Liver (tissue), 9 donors: ENCODE measurements around the gene BCL2. TPM values are rescaled to one million over a fixed set of nuclear protein-coding genes. Genes with fewer than 3 reads are reported as not detected.

Source experiments
- DNase-seq: peaks from one replicate; pipeline ENCODE4 v3.0.0-alpha.2; 2017; ENCODE audit warnings: low spot score
- H3K27ac ChIP-seq, 2 donors: one replicate each; pipeline ENCODE4 v1.7.0; 2013; ENCODE audit warnings: inconsistent platforms in 2 of 2, low read length in 2 of 2, control low read depth in 1 of 2, low read depth in 1 of 2, mild to moderate bottlenecking in 1 of 2
- H3K27me3 ChIP-seq, 4 donors: one replicate each; pipeline versions ENCODE4 v1.6.1 to v1.7.0; 2013; ENCODE audit warnings: low read length in 3 of 4, inconsistent platforms in 1 of 4, mild to moderate bottlenecking in 1 of 4, moderate library complexity in 1 of 4; ENCODE audit not compliant: control insufficient read depth in 4 of 4, insufficient read depth in 4 of 4
- H3K36me3 ChIP-seq, 4 donors: one replicate each; pipeline versions ENCODE4 v1.6.1 to v1.7.0; 2013; ENCODE audit warnings: low read length in 3 of 4, mild to moderate bottlenecking in 3 of 4, low read depth in 1 of 4, moderate library complexity in 1 of 4; ENCODE audit not compliant: control insufficient read depth in 4 of 4, insufficient read depth in 3 of 4
- H3K4me1 ChIP-seq, 4 donors: one replicate each; pipeline versions ENCODE4 v1.6.1 to v1.7.0; 2013; ENCODE audit warnings: low read length in 3 of 4, mild to moderate bottlenecking in 3 of 4, moderate library complexity in 1 of 4; ENCODE audit not compliant: control insufficient read depth in 4 of 4, insufficient read depth in 4 of 4
- H3K4me3 ChIP-seq, 3 donors: one replicate each; pipeline versions ENCODE4 v1.6.1 to v1.7.0; 2013; ENCODE audit warnings: low read length in 3 of 3, control low read depth in 1 of 3, low read depth in 1 of 3, mild to moderate bottlenecking in 1 of 3
- H3K9ac ChIP-seq, 2 donors: one replicate each; pipeline ENCODE4 v1.7.0; 2013; ENCODE audit warnings: low read length in 2 of 2, mild to moderate bottlenecking in 2 of 2, moderate library complexity in 2 of 2, control low read depth in 1 of 2, low read depth in 1 of 2
- H3K9me3 ChIP-seq, 4 donors: one replicate each; pipeline versions ENCODE4 v1.6.1 to v1.7.0; 2013; ENCODE audit warnings: low read length in 3 of 4; ENCODE audit not compliant: control insufficient read depth in 4 of 4
- ATF3 ChIP-seq: IDR thresholded peaks from 2 replicates; pipeline ENCODE4 v1.6.1; 2016; ENCODE audit warnings: antibody characterized with exemption
- CTCF ChIP-seq: fragments of 150-350 bp; IDR thresholded peaks from 2 replicates; pipeline ENCODE4 v1.5.1; 2017; ENCODE audit warnings: improper control_type of control experiment, low read depth, low read length; ENCODE audit not compliant: missing input control
- EGR1 ChIP-seq, 2 donors: IDR thresholded peaks; 2 replicates each; pipeline ENCODE4 v1.6.1; 2016 to 2018; ENCODE audit warnings: antibody characterized with exemption in 2 of 2, low read depth in 2 of 2
- FOXA1 ChIP-seq: IDR thresholded peaks from 2 replicates; pipeline ENCODE4 v1.6.1; 2016; ENCODE audit warnings: antibody characterized with exemption
- FOXA2 ChIP-seq: IDR thresholded peaks from 2 replicates; pipeline ENCODE4 v1.6.1; 2016; ENCODE audit warnings: antibody characterized with exemption
- GABPA ChIP-seq, 2 donors: IDR thresholded peaks in 1 of 2; conservative IDR thresholded peaks in 1 of 2; 2 replicates each; pipeline ENCODE4 v1.6.1; 2016; ENCODE audit warnings: antibody characterized with exemption in 2 of 2, mild to moderate bottlenecking in 1 of 2, moderate library complexity in 1 of 2
- HNF4A ChIP-seq, 2 donors: conservative IDR thresholded peaks; 2 replicates each; pipeline ENCODE4 v1.6.1; 2016; ENCODE audit warnings: antibody characterized with exemption in 2 of 2, mild to moderate bottlenecking in 2 of 2
- HNF4G ChIP-seq: IDR thresholded peaks from 2 replicates; pipeline ENCODE4 v1.6.1; 2016; ENCODE audit warnings: antibody characterized with exemption
- JUND ChIP-seq, 2 donors: IDR thresholded peaks; 2 replicates each; pipeline ENCODE4 v1.6.1; 2016; ENCODE audit warnings: antibody characterized with exemption in 2 of 2
- MAX ChIP-seq: IDR thresholded peaks from 2 replicates; pipeline ENCODE4 v1.6.1; 2016; ENCODE audit warnings: antibody characterized with exemption
- NR2F2 ChIP-seq: IDR thresholded peaks from 2 replicates; pipeline ENCODE4 v1.6.1; 2016; ENCODE audit warnings: antibody characterized with exemption
- RAD21 ChIP-seq, 2 donors: IDR thresholded peaks; 2 replicates each; pipeline ENCODE4 v1.6.1; 2016; ENCODE audit warnings: antibody characterized with exemption in 2 of 2, mild to moderate bottlenecking in 2 of 2
- REST ChIP-seq: IDR thresholded peaks from 2 replicates; pipeline ENCODE4 v1.6.1; 2016; ENCODE audit warnings: antibody characterized with exemption, mild to moderate bottlenecking
- RXRA ChIP-seq, 2 donors: IDR thresholded peaks; 2 replicates each; pipeline ENCODE4 v1.6.1; 2017 to 2018; ENCODE audit warnings: antibody characterized with exemption in 2 of 2, mild to moderate bottlenecking in 1 of 2
- SP1 ChIP-seq: IDR thresholded peaks from 2 replicates; pipeline ENCODE4 v1.6.1; 2018; ENCODE audit warnings: antibody characterized with exemption, mild to moderate bottlenecking
- YY1 ChIP-seq: IDR thresholded peaks from 2 replicates; pipeline ENCODE4 v1.6.1; 2016; ENCODE audit warnings: antibody characterized with exemption, mild to moderate bottlenecking
- ZBTB33 ChIP-seq: IDR thresholded peaks from 2 replicates; pipeline ENCODE4 v1.6.1; 2016; ENCODE audit warnings: antibody characterized with exemption
- WGBS: extraction: QIAGEN DNeasy Blood & Tissue Kit; methylation state at CpG from one replicate; pipeline ENCODE4 v1.1.7; 2013; 5-methylcytosine and 5-hydroxymethylcytosine counted together
- polyA plus RNA-seq, 2 donors: library from polyadenylated mRNA; stranded (reverse) in 1 of 2; unstranded in 1 of 2; fragments of 200-250 nt in 1 of 2; fragments of >200 nt in 1 of 2; fragmentation: Nextera tagmentation in 1 of 2; extraction: Ambion mirVana in 1 of 2; gene quantifications; one replicate each; pipeline versions ENCODE4 v1.2.1 to v1.2.3, GENCODE V29; 2013 to 2015
- total RNA-seq, 2 donors: library from RNA; depleted of rRNA; stranded (reverse); fragments of >200 nt; gene quantifications; one replicate each; pipeline ENCODE4 v1.2.3, GENCODE V29; 2014
- donor health status: healthy.
- donor health status: healthy.
- donor health status: healthy.
- donor health status: healthy.
- donor health status: healthy.

BCL2 gene
- total and polyA plus RNA-seq, 4 donors, result 0.40 to 3.9 (median 1.4) TPM

- WGBS, result 90% methylated on average over 6 of the region's 6 CpGs
- no peak overlapping the region for H3K4me3 ChIP-seq
- no peak for TF ChIP-seq GABPA (IDR thresholded peaks at IDR 0.05 in 1 of 2, conservative IDR thresholded peaks at IDR 0.05 in 1 of 2)
- TF ChIP-seq FOXA1, result no peak
- TF ChIP-seq MAX, result no peak
- no peak for TF ChIP-seq FOXA2
- no peak for TF ChIP-seq SP1
- no peak overlapping the region for H3K9ac ChIP-seq
- no peaks in the 10 kb centered on the region for H3K27me3 ChIP-seq
- H3K36me3 ChIP-seq, result no peaks in the 10 kb centered on the region
- no peak for DNase-seq
- H3K4me1 ChIP-seq, result peaks cover 0 to 8% (median 5%) of the 10 kb centered on the region in 4 donors
- no peak overlapping the region for H3K27ac ChIP-seq
- H3K9me3 ChIP-seq, result no peaks in the 10 kb centered on the region
These were observed 160.8 kb downstream of the BCL2 start for GRCh38 chr18:63158676-63159291.

GRCh38 chr18:63158012-63158631 is 161.4 kb downstream of the BCL2 start:
- Histone ChIP-seq H3K27ac (no peak overlapping the region), H3K9ac (no peak overlapping the region), H3K9me3 (no peaks in the 10 kb centered on the region), H3K4me3 (no peak overlapping the region), H3K36me3 (no peaks in the 10 kb centered on the region), H3K4me1 (peaks cover 0 to 8% (median 5%) of the 10 kb centered on the region in 4 donors), H3K27me3 (no peaks in the 10 kb centered on the region)
- WGBS, result 68% methylated on average over 7 of the region's 7 CpGs
- no peak for TF ChIP-seq RAD21 (IDR thresholded peaks at IDR 0.05)
- no peak for DNase-seq

- Histone ChIP-seq H3K36me3 (no peaks in the 10 kb centered on the region), H3K9ac (no peak overlapping the region), H3K27ac (no peak overlapping the region), H3K4me1 (peaks cover 0 to 8% (median 5%) of the 10 kb centered on the region in 4 donors), H3K4me3 (no peak overlapping the region), H3K27me3 (no peaks in the 10 kb centered on the region), H3K9me3 (no peaks in the 10 kb centered on the region)
- 83% methylated on average over 15 of the region's 15 CpGs for WGBS
- TF ChIP-seq FOXA1 (no peak), ZBTB33 (no peak), ATF3 (no peak), SP1 (no peak), HNF4A (conservative IDR thresholded peaks at IDR 0.05) (no peak), EGR1 (IDR thresholded peaks at IDR 0.05; ENCODE audit: low read depth in 2 of 2) (no peak), MAX (no peak), REST (no peak), NR2F2 (no peak), RXRA (IDR thresholded peaks at IDR 0.05) (no peak), GABPA (IDR thresholded peaks at IDR 0.05 in 1 of 2, conservative IDR thresholded peaks at IDR 0.05 in 1 of 2) (no peak), YY1 (no peak), JUND (IDR thresholded peaks at IDR 0.05) (no peak), HNF4G (no peak), RAD21 (IDR thresholded peaks at IDR 0.05) (no peak), CTCF (no peak)
- DNase-seq, result no peak
These were observed 162.1 kb downstream of the BCL2 start for GRCh38 chr18:63157293-63158011.
